HG02623 (cell line): ENCODE results near the gene NANP.

Experiments
- ATAC-seq: cut with Tn5 transposase; IDR thresholded peaks from one replicate; pipeline ENCODE4 v1.9.1; 2021; ENCODE audit warnings: moderate library complexity; ENCODE audit not compliant: unreplicated experiment

Gene NANP

DNA sequence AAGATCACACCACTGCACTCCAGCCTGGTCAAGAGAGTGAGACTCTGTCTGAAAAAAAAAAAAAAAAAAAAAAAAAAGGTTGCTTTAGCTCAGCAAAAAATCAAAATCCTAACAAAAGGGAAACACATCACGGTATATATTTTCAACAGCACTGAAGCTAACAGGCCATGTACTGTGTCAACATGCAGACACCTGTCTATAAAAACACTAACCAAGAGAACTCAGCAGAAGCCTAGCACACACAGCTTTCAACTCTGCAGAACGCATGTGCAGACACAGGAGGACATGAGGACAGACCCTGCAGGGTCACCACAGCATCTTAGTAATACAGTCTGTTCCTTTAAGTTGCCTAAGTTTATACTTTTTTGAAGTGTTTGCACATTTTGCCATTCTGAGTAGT is 52.0 kb downstream of the NANP start:
- ATAC-seq, result no peak

DNA sequence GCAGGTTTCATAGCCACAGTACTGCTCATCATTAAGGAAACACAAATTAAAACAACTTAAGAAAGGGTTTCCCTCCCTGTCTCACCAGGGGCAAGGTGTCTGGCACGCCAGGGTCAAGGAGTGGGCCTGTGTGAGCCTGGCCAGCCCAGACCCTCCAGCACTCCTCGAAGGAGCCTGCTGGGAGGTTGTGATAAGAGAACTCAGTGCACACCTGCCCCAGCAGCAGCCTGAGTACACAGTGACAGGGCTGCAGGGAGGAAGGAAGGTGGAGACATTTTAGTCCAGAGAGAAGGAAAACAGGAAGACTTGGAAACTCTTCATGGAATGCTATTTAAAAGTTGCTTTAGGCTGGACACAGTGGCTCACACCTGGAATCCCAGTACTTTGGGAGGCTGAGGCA is 52.6 kb downstream of the NANP start:
- no peak for ATAC-seq

GRCh38 chr20:25570148-25570530 is 53.7 kb downstream of the NANP start:
- no peak for ATAC-seq

GRCh38 chr20:25567286-25567685 is 56.5 kb downstream of the NANP start:
- ATAC-seq, result no peak

- no peak for ATAC-seq
These were observed 57.0 kb downstream of the NANP start for GRCh38 chr20:25566821-25567220.

DNA sequence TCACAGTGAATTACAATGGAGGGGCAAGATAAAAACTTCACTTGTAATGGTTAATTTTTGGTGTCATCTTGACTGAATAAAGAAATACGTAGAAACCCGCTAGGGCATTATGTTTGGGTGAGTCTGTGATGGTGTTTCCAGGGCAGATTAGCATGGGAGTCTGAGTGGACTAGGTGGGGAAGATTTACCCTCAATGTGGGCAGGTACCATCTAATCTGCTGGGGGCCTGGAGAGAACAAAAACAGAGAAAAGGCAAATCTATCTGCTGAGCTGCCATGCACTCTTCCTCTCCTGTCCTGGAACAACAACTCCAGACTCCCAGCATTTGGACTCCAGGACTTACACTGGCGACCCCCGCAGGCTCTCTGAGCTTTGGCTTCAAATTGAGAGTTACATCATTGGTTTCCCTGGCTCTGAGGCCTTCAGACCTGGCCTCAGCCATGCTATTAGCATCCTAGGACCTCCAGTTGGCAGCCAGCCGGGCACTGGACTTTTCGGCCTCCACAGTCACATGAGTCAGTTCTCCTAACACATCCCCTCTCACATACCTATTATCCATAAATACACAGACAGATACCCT is 58.1 kb downstream of the NANP start:
- ATAC-seq, result no peak

DNA sequence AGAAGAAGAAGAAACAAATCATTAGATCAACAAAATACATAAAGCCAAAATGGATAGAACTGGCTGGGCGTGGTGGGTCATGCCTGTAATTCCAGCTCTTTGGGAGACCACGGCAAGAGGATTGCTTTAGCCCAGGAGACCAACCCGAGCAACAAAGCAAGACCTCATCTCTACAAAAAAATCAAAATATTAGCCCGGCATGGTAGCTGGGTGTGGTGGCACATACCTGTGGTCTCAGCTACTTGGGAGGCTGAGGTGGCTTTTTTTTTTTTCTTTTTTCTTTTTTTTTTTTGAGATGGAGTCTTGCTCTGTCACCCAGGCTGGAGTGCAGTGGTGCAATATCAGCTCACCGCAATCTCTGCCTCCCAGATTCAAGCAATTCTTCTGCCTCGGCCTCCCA is 59.9 kb downstream of the NANP start:
- no peak for ATAC-seq

- no peak for ATAC-seq
These were observed 60.5 kb downstream of the NANP start for GRCh38 chr20:25563362-25563761.
